B cell (primary cell): ENCODE measurements around the gene TRIP13. TPM values are rescaled to one million over a fixed set of nuclear protein-coding genes. Genes with fewer than 3 reads are reported as not detected.

Experiments
- ATAC-seq: fragments of 200-7000 bp; cut with Tn5 transposase; one replicate; pipeline ENCODE4 v1.10.0; 2021; ENCODE audit warnings: low read depth, mild to moderate bottlenecking, moderate number of reproducible peaks, moderate library complexity
- CTCF ChIA-PET: fragments of 350-600 bp; sonication (Branson Sonifier 250); formaldehyde crosslinking; loops from one replicate; lab custom pipeline; 2021; ENCODE audit warnings: antibody characterized with exemption, inconsistent platforms; lab: Charles Lee
- POLR2A ChIA-PET: fragments of 350-600 bp; sonication (Branson Sonifier 250); formaldehyde crosslinking; loops from one replicate; lab custom pipeline; 2021; ENCODE audit warnings: antibody characterized with exemption; lab: Charles Lee
- DNase-seq: peaks from one replicate; pipeline ENCODE4 v3.0.0; 2013
- H2AFZ ChIP-seq: 2 replicates; pipeline ENCODE4 v1.6.1; 2012; ENCODE audit warnings: mild to moderate bottlenecking, low read depth, low read length; ENCODE audit not compliant: insufficient read depth, poor library complexity, severe bottlenecking
- H3K27ac ChIP-seq, 2 donors: 1 replicate in 1 of 2; 2 replicates in 1 of 2; pipeline ENCODE4 v1.5.1; 2012 to 2013; ENCODE audit warnings: low read length in 2 of 2, mild to moderate bottlenecking in 2 of 2, moderate library complexity in 1 of 2
- H3K27me3 ChIP-seq, 4 experiments: fragments of 200-600 bp in 1 of 4; sonication (generic) in 1 of 4; replicated peaks in 1 of 4; 1 replicate in 2 of 4; 2 replicates in 2 of 4; pipeline versions ENCODE4 v1.6.1 to v1.7.0; 2013 to 2016; ENCODE audit warnings: low read length in 3 of 4, mild to moderate bottlenecking in 2 of 4, mixed read lengths in 1 of 4, moderate library complexity in 1 of 4; ENCODE audit not compliant: insufficient read depth in 4 of 4, control insufficient read depth in 3 of 4; ENCODE audit errors: control extremely low read depth in 1 of 4
- H3K36me3 ChIP-seq, 2 experiments: replicated peaks in 1 of 2; 1 replicate in 1 of 2; 2 replicates in 1 of 2; pipeline versions ENCODE4 v1.6.1 to v1.7.1; 2013; ENCODE audit warnings: low read length in 1 of 2; ENCODE audit not compliant: insufficient read depth in 2 of 2, control insufficient read depth in 1 of 2; ENCODE audit errors: control extremely low read depth in 1 of 2, extremely low read depth in 1 of 2
- H3K4me1 ChIP-seq, 2 donors: fragments of 200-600 bp in 1 of 2; sonication (generic) in 1 of 2; 1 replicate in 1 of 2; 2 replicates in 1 of 2; pipeline versions ENCODE4 v1.5.1 to v1.6.1; 2013 to 2017; ENCODE audit warnings: low read length in 2 of 2; ENCODE audit not compliant: control insufficient read depth in 2 of 2, insufficient read depth in 2 of 2
- H3K4me2 ChIP-seq: replicated peaks from 2 replicates; pipeline ENCODE3; 2012; ENCODE audit warnings: mild to moderate bottlenecking, low read depth, low read length; ENCODE audit not compliant: poor library complexity, severe bottlenecking
- H3K4me3 ChIP-seq, 5 experiments: fragments of 200-600 bp in 1 of 5; sonication (generic) in 1 of 5; 1 replicate in 3 of 5; 2 replicates in 2 of 5; pipeline versions ENCODE4 v1.5.1 to v1.7.0; 2011 to 2016; ENCODE audit warnings: low read length in 4 of 5, mild to moderate bottlenecking in 4 of 5, low read depth in 2 of 5, control low read depth in 1 of 5, moderate library complexity in 1 of 5; ENCODE audit not compliant: insufficient read depth in 1 of 5; ENCODE audit errors: control extremely low read depth in 1 of 5, extremely low read depth in 1 of 5
- H3K79me2 ChIP-seq: fragments of 200-600 bp; sonication (generic); one replicate; pipeline ENCODE4 v1.6.0; 2016; ENCODE audit warnings: low read length; ENCODE audit not compliant: control insufficient read depth, insufficient read depth
- H3K9ac ChIP-seq: fragments of 200-600 bp; sonication (generic); 2 replicates; pipeline ENCODE4 v1.6.1; 2017; ENCODE audit warnings: mild to moderate bottlenecking, low read length, moderate library complexity
- H3K9me3 ChIP-seq, 3 donors: one replicate each; pipeline versions ENCODE4 v1.6.1 to v1.7.1; 2013; ENCODE audit warnings: low read length in 2 of 3; ENCODE audit not compliant: control insufficient read depth in 2 of 3, insufficient read depth in 1 of 3; ENCODE audit errors: control extremely low read depth in 1 of 3
- H4K20me1 ChIP-seq: 2 replicates; pipeline ENCODE4 v1.6.0; 2012; ENCODE audit warnings: mild to moderate bottlenecking, low read length; ENCODE audit not compliant: insufficient read depth, control insufficient read depth, poor library complexity, severe bottlenecking
- H3K27ac Mint-ChIP-seq: one replicate; pipeline ENCODE4 v1.8.0; 2021; ENCODE audit warnings: mixed read lengths
- H3K27me3 Mint-ChIP-seq: one replicate; pipeline ENCODE4 v1.8.0; 2021; ENCODE audit warnings: mixed read lengths
- H3K4me1 Mint-ChIP-seq: one replicate; pipeline ENCODE4 v1.8.0; 2021; ENCODE audit warnings: mixed read lengths
- H3K4me3 Mint-ChIP-seq: one replicate; pipeline ENCODE4 v1.8.0; 2021; ENCODE audit warnings: mixed read lengths
- H3K9me3 Mint-ChIP-seq: one replicate; pipeline ENCODE4 v1.8.0; 2022; ENCODE audit warnings: mixed read lengths; ENCODE audit not compliant: insufficient read depth
- EZH2 ChIP-seq: IDR thresholded peaks from 2 replicates; pipeline ENCODE4 v1.6.1; 2012; ENCODE audit warnings: borderline replicate concordance, low read depth, mild to moderate bottlenecking, moderate library complexity, low read length; ENCODE audit not compliant: insufficient read depth, poor library complexity, severe bottlenecking
- WGBS: methylation state at CpG from one replicate; pipeline ENCODE4 v1.1.5; 2013; ENCODE audit warnings: missing lambda C conversion rate; ENCODE audit not compliant: insufficient coverage; 5-methylcytosine and 5-hydroxymethylcytosine counted together
- intact Hi-C: fragments of 100-400 bp; cut with micrococcal nuclease; formaldehyde crosslinking; loops from one replicate; pipeline ENCODE4 v1.10.0; 2022
- polyA plus RNA-seq: library from polyadenylated mRNA; depleted of rRNA; stranded (reverse); fragments of >200 nt; gene quantifications from 2 replicates; pipeline ENCODE4 v1.2.3, GENCODE V29; 2012
- total RNA-seq, 2 donors: library from RNA; stranded (reverse); fragments of 120-200 nt in 1 of 2; gene quantifications; 1 replicate in 1 of 2; 2 replicates in 1 of 2; pipeline versions ENCODE4 v1.2.3 to v1.2.4, GENCODE V29; 2013 to 2022
- TF ChIP-seq, protein P1 (sequence below): fragments of 200-600 bp; IDR thresholded peaks from one replicate; pipeline ENCODE4 v1.8.0; 2022; ENCODE audit warnings: antibody characterized with exemption, mild to moderate bottlenecking

The TRIP13 gene
- total and polyA plus RNA-seq, 2 donors (not counting 1 experiment from before 2014, with no cell fraction given) = 0.63 to 1.1 TPM

GRCh38 chr5:900781-901180, 8.1 kb downstream of the TRIP13 start:
- H3K4me3 Mint-ChIP-seq = no peak overlapping the region
- no peaks in the 10 kb centered on the region for H3K27me3 Mint-ChIP-seq
- Histone ChIP-seq H3K27me3 (no peaks in the 10 kb centered on the region), H3K4me2 (no peak overlapping the region), H3K79me2 (no peaks in the 10 kb centered on the region), H3K27ac (no peak overlapping the region), H3K4me3 (no peak overlapping the region), H3K9ac (no peak overlapping the region), H3K9me3 (no peaks in the 10 kb centered on the region), H4K20me1 (no peaks in the 10 kb centered on the region), H3K4me1 (no peaks in the 10 kb centered on the region), H2AFZ (no peak overlapping the region), H3K36me3 (no peaks in the 10 kb centered on the region)
- intact Hi-C loops = no loop called here
- H3K27ac Mint-ChIP-seq = no peak overlapping the region
- H3K4me1 Mint-ChIP-seq = peaks cover 2% of the 10 kb centered on the region
- no peaks in the 10 kb centered on the region for H3K9me3 Mint-ChIP-seq
- DNase-seq = no peak
- POLR2A ChIA-PET = no interaction called here
- ATAC-seq = no peak
- TF ChIP-seq EZH2 = no peak
- TF ChIP-seq, protein P1, sequence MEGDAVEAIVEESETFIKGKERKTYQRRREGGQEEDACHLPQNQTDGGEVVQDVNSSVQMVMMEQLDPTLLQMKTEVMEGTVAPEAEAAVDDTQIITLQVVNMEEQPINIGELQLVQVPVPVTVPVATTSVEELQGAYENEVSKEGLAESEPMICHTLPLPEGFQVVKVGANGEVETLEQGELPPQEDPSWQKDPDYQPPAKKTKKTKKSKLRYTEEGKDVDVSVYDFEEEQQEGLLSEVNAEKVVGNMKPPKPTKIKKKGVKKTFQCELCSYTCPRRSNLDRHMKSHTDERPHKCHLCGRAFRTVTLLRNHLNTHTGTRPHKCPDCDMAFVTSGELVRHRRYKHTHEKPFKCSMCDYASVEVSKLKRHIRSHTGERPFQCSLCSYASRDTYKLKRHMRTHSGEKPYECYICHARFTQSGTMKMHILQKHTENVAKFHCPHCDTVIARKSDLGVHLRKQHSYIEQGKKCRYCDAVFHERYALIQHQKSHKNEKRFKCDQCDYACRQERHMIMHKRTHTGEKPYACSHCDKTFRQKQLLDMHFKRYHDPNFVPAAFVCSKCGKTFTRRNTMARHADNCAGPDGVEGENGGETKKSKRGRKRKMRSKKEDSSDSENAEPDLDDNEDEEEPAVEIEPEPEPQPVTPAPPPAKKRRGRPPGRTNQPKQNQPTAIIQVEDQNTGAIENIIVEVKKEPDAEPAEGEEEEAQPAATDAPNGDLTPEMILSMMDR = no peak
- 96% methylated on average over 3 of the region's 4 CpGs for WGBS
- CTCF ChIA-PET = interaction anchor here (1.7 to 5.6 kb wide), 3 partner anchors 230 to 454 kb away, joined by 5 to 63 read pairs (median 10); no protein-coding TSS in a partner anchor

- Histone ChIP-seq H3K79me2 (no peaks in the 10 kb centered on the region), H3K9me3 (no peaks in the 10 kb centered on the region), H3K36me3 (no peaks in the 10 kb centered on the region), H3K27me3 (no peaks in the 10 kb centered on the region), H3K4me2 (no peak overlapping the region), H3K4me3 (no peak overlapping the region), H3K27ac (no peak overlapping the region), H3K4me1 (no peaks in the 10 kb centered on the region), H2AFZ (no peak overlapping the region), H3K9ac (no peak overlapping the region), H4K20me1 (no peaks in the 10 kb centered on the region)
- TF ChIP-seq, protein P1 = no peak
- TF ChIP-seq EZH2 = no peak
- ATAC-seq (no peak), DNase-seq (no peak)
- H3K27me3 Mint-ChIP-seq = no peaks in the 10 kb centered on the region
- H3K4me3 Mint-ChIP-seq = no peak overlapping the region
- H3K4me1 Mint-ChIP-seq = peaks cover 2% of the 10 kb centered on the region
- H3K27ac Mint-ChIP-seq = no peak overlapping the region
- ChIA-PET CTCF (interaction anchor here (0.6 to 5.6 kb wide), 18 partner anchors 8 to 726 kb away, joined by 3 to 63 read pairs (median 4); partner anchors contain the start of genes BRD9 and TRIP13), POLR2A (no interaction called here)
- intact Hi-C loops = loop anchor here (2.0 kb wide), 1 partner anchor 232 kb away; no protein-coding TSS in a partner anchor
- WGBS = 95% methylated on average over 12 of the region's 16 CpGs
- H3K9me3 Mint-ChIP-seq = no peaks in the 10 kb centered on the region
These were observed 9.6 kb downstream of the TRIP13 start for GRCh38 chr5:902129-902916.
